Coronary artery (tissue), 2 donors: ENCODE data around the gene UBTF.

ENCODE experiments used
- DNase-seq: peaks from one replicate; pipeline ENCODE4 v3.0.0-alpha.2; 2017; ENCODE audit warnings: low spot score
- H3K27ac ChIP-seq, 2 donors: fragments of 200-600 bp; sonication (generic); one replicate each; pipeline ENCODE4 v1.5.1; 2016 to 2019
- H3K4me3 ChIP-seq: fragments of 200-600 bp; sonication (generic); 2 replicates; pipeline ENCODE4 v1.5.1; 2016; ENCODE audit warnings: mild to moderate bottlenecking, moderate library complexity
- TF ChIP-seq, protein P1 (sequence below): fragments of 200-600 bp; sonication (generic); IDR thresholded peaks from one replicate; pipeline ENCODE4 v1.5.1; 2019; ENCODE audit warnings: antibody characterized with exemption

The UBTF gene

DNA sequence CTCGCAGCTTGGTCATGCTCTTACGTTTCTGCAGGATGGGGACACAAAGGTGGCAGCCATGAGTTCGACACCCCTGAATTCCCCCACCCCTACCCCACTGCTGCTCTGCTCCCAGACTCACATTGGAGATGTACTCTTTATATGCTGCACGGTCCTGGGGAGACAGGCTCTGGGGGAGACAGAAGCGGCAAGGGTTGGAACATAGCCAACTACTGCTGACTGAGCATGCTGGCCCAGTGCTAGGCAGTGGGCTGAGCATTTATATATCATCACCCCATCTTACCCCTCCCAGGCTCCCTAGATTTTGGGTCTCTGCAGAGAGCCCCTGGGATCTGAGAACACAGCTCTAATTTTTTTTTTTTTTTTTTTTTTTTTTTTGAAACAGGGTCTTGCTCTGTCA is 11.7 kb downstream of the UBTF start:
- H3K4me3 ChIP-seq: no peak overlapping the region
- no peak for DNase-seq

DNA sequence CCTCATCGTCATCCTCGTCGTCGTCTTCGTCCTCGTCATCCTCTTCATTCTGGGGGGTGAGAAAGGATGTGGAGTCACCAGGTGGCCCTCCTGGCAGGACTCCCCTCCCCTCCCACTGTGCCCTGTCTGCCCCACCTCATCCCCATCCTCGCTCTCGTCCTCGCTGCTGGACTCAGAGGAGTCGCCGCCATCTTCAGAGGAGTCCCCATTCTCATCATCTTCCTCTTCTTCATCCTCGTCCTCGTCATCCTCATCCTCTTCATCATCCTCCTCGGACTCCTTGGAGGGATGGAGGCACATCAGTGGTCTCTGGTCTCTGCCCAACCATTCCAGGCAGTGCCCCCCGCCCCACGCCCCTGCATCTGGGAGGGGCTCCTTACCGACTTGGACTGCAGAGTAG is 12.2 kb downstream of the UBTF start:
- Histone ChIP-seq H3K27ac (no peak overlapping the region), H3K4me3 (no peak overlapping the region)
- no peak for DNase-seq
- TF ChIP-seq, protein P1, sequence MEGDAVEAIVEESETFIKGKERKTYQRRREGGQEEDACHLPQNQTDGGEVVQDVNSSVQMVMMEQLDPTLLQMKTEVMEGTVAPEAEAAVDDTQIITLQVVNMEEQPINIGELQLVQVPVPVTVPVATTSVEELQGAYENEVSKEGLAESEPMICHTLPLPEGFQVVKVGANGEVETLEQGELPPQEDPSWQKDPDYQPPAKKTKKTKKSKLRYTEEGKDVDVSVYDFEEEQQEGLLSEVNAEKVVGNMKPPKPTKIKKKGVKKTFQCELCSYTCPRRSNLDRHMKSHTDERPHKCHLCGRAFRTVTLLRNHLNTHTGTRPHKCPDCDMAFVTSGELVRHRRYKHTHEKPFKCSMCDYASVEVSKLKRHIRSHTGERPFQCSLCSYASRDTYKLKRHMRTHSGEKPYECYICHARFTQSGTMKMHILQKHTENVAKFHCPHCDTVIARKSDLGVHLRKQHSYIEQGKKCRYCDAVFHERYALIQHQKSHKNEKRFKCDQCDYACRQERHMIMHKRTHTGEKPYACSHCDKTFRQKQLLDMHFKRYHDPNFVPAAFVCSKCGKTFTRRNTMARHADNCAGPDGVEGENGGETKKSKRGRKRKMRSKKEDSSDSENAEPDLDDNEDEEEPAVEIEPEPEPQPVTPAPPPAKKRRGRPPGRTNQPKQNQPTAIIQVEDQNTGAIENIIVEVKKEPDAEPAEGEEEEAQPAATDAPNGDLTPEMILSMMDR: no peak

More for the DNA sequence above, 11.7 kb downstream of the UBTF start:
- TF ChIP-seq, protein P1: no peak
- no peak overlapping the region for H3K27ac ChIP-seq

DNA sequence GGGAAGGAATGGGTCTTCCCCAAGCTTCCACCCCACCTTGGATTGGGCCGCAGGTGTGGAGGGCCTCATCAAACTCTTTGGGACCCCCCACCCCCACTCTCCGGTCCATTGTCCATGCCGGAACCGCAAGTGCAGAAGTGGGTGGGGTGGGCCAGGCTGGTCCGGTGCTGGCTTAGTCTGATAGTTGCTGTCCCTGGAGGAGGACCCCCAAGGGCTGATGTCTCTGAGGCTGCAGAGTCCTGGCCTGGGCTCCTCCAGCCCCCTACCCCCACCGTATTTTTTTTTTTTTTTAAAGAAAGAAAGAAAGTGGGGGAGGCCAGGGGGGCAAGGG is 12.7 kb downstream of the UBTF start:
- Histone ChIP-seq H3K27ac (no peak overlapping the region), H3K4me3 (no peak overlapping the region)
- DNase-seq: no peak
- TF ChIP-seq, protein P1: no peak

DNA sequence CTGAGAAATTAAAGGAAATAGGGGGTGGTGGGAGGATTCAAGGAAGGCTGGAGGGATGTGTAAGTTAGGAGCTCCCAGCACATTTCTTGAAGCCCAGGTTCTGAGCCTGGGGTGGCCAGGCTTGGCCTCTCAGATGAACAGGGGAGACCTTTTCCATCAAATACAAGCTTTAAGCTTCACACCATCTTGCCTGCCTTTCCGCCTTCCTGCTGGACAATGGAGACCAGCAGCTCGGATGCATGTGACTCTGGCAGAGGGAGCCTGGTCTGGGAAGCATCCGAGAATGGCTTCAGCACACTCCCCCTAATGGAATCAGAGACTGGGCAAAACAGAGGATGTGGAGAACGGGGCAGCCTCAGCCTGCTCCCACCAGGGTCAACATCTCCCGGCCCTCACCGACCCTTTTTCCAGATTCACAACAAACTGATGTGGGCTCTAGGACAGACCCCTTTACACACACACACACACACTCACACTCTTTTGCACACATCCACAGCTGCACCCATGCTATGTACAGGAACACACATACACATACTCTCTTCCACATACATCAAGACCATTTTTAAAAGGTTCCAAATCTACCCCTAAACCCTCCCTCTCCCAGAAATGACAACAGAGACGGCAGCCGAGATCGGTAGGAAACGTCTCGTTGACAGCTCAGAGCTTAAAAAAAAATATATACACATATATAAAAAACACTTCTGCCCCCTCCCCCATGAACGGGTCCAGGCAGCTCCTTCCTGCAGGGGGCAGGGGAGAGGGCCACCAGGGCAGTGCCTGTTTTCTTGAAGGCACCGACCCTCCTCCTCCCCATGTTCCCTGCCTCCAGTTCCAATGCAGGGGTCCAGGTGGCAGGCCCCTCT is 13.3 kb downstream of the UBTF start:
- Histone ChIP-seq H3K4me3 (no peak overlapping the region), H3K27ac (no peak overlapping the region)
- no peak for DNase-seq
- TF ChIP-seq, protein P1: no peak

DNA sequence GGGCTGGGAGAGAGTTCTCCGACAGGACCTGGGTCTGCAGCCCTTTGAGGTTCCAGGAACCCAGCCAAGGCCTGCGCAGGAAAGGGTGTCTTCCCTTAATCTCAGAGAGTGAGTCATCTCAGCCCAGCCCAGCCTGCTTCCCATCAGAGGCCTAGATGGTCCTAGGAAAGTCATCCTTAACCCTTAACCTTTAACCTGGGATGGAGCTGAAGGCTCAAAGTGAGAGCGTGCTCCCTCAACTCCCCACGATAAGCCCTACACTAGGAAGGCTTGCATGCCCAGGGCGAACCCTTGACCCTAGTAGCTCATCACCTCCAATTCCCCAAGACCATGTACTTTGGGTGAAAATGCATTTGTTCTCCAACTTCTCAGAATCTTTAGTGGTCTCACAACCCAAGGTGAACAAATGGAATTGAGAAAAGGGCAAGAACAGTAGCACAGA is 15.0 kb downstream of the UBTF start:
- Histone ChIP-seq H3K27ac (peak overlapping the region in 1 of 2 donors; percentile 5), H3K4me3 (no peak overlapping the region)
- DNase-seq: no peak
- TF ChIP-seq, protein P1: no peak

DNA sequence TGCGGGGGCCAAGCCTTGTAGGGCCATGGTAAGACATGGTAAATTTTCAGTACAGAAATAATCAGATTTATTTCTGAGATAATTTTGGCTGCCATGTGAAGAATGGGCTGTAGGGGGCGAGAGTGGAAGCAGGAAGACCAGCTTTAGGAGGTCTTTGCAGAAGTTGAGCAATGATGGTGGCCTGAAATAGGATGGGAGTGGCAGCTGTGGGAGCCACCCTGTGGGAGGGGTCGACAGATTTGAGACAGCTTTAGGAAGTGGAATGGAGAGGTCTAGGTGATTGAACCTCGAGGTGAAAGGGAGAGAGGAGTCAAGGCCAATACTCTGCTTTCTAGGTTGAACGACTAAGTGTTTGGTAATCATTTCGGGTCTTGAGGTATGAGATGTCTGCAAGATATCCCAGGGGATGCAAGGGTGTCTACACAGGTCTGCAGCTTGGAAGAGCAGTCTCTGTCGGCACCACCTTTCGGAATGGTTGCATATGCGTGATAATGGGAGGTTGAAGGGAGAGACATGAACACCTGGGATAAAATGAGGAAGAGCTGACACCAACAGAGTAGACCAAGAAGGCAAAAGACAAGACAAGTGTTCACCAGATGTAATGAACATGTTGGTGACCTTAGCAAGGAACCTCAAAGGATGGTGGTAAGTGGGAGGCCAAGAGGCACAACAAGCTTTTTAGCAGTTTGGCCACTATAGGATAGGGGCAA is 15.6 kb downstream of the UBTF start:
- TF ChIP-seq, protein P1: peak; percentile 63
- Histone ChIP-seq H3K27ac (peak overlapping the region in 1 of 2 donors; percentile 5), H3K4me3 (no peak overlapping the region)
- DNase-seq: no peak
